Lower leg skin (tissue), 3 donors: ENCODE measurements around the gene TAF6L.

Experiments used
- CTCF ChIP-seq, 3 donors: fragments of 450-650 bp; IDR thresholded peaks; one replicate each; pipeline ENCODE4 v1.5.1; 2016; ENCODE audit warnings: antibody characterized with exemption in 3 of 3, mild to moderate bottlenecking in 3 of 3, moderate library complexity in 2 of 3
- POLR2A ChIP-seq, 2 donors: fragments of 450-650 bp; IDR thresholded peaks; one replicate each; pipeline ENCODE4 v1.6.1; 2016 to 2017; ENCODE audit warnings: antibody characterized with exemption in 2 of 2, mild to moderate bottlenecking in 1 of 2, moderate library complexity in 1 of 2

- no peak for TF ChIP-seq CTCF (IDR thresholded peaks at IDR 0.05)
- no peak for TF ChIP-seq POLR2A (IDR thresholded peaks at IDR 0.05)
Observed at GRCh38 chr11:62775646-62776045, 4.5 kb downstream of the TAF6L start.
